ENCODE results near the gene PFN4.
A peak's percentile ranks its signal among the peaks of the same experiment; 100 is the strongest.

The PFN4 gene

GRCh38 chr2:24083567-24084385, 39.4 kb downstream of the PFN4 start:
- peaks cover 8% of the 10 kb centered on the region for H3K4me1 ChIP-seq
- H3K4me3 ChIP-seq, result peak overlapping the region; percentile 47
- in situ Hi-C loops (cut with MboI; ENCODE audit: low sequenced_read_pairs), result loop anchor here (10.0 kb wide), 1 partner anchor 159 kb away; the partner anchor contains the start of gene ATAD2B
- peak; percentile 92 to 94 for DNase-seq (ENCODE audit: low spot score in 2 of 2)
- H3K9me3 ChIP-seq, result no peaks in the 10 kb centered on the region
- H3K27me3 ChIP-seq (ENCODE audit: low read depth), result no peaks in the 10 kb centered on the region
- H3K36me3 ChIP-seq (replicated peaks), result peaks cover 19% of the 10 kb centered on the region

- Histone ChIP-seq H3K9me3 (no peaks in the 10 kb centered on the region), H3K4me3 (peak overlapping the region; percentile 47), H3K36me3 (replicated peaks) (peaks cover 19% of the 10 kb centered on the region), H3K27me3 (ENCODE audit: low read depth) (no peaks in the 10 kb centered on the region), H3K4me1 (peaks cover 8% of the 10 kb centered on the region)
- in situ Hi-C loops (cut with MboI; ENCODE audit: low sequenced_read_pairs), result loop anchor here (10.0 kb wide), 1 partner anchor 158 kb away; the partner anchor contains the start of gene ATAD2B
- no peak for DNase-seq (ENCODE audit: low spot score in 2 of 2)
Measured at GRCh38 chr2:24082787-24083566, 40.2 kb downstream of the PFN4 start.

GRCh38 chr2:24080701-24081100, 42.4 kb downstream of the PFN4 start:
- in situ Hi-C loops (cut with MboI; ENCODE audit: low sequenced_read_pairs), result loop anchor here (10.0 kb wide), 1 partner anchor 156 kb away; the partner anchor contains the start of gene ATAD2B
- H3K4me3 ChIP-seq, result no peak overlapping the region
- peaks cover 8% of the 10 kb centered on the region for H3K4me1 ChIP-seq
- peaks cover 19% of the 10 kb centered on the region for H3K36me3 ChIP-seq (replicated peaks)
- H3K9me3 ChIP-seq, result no peaks in the 10 kb centered on the region
- no peak for DNase-seq (ENCODE audit: low spot score in 2 of 2)
- H3K27me3 ChIP-seq (ENCODE audit: low read depth), result no peaks in the 10 kb centered on the region

GRCh38 chr2:24077879-24078278, 45.3 kb downstream of the PFN4 start:
- H3K4me1 ChIP-seq, result peaks cover 3% of the 10 kb centered on the region; the same call in 1 of the 2 replicates
- H3K27me3 ChIP-seq (ENCODE audit: low read depth), result no peaks in the 10 kb centered on the region
- no peaks in the 10 kb centered on the region for H3K9me3 ChIP-seq
- in situ Hi-C loops (cut with MboI; ENCODE audit: low sequenced_read_pairs), result no loop called here
- H3K4me3 ChIP-seq, result no peak overlapping the region; the same call in 1 of the 2 replicates
- no peak for DNase-seq (ENCODE audit: low spot score in 2 of 2)
- peaks cover 31% of the 10 kb centered on the region for H3K36me3 ChIP-seq (replicated peaks)

GRCh38 chr2:24077535-24077877, 45.6 kb downstream of the PFN4 start:
- Histone ChIP-seq H3K36me3 (replicated peaks) (peaks cover 31% of the 10 kb centered on the region), H3K9me3 (no peaks in the 10 kb centered on the region), H3K4me3 (peak overlapping the region; percentile 89), H3K27me3 (ENCODE audit: low read depth) (no peaks in the 10 kb centered on the region), H3K4me1 (peaks cover 3% of the 10 kb centered on the region; the same call in 1 of the 2 replicates)
- in situ Hi-C loops (cut with MboI; ENCODE audit: low sequenced_read_pairs), result no loop called here
- DNase-seq (ENCODE audit: low spot score in 2 of 2), result no peak

GRCh38 chr2:24076849-24077534, 46.1 kb downstream of the PFN4 start:
- Histone ChIP-seq H3K4me3 (peak overlapping the region; percentile 89), H3K9me3 (no peaks in the 10 kb centered on the region), H3K36me3 (replicated peaks) (peaks cover 29% of the 10 kb centered on the region), H3K4me1 (peaks cover 3% of the 10 kb centered on the region; the same call in 1 of the 2 replicates), H3K27me3 (ENCODE audit: low read depth) (no peaks in the 10 kb centered on the region)
- in situ Hi-C loops (cut with MboI; ENCODE audit: low sequenced_read_pairs), result no loop called here
- peak in 1 of 2 experiments; percentile 39 for DNase-seq (ENCODE audit: low spot score in 2 of 2)

- Histone ChIP-seq H3K9me3 (no peaks in the 10 kb centered on the region), H3K4me1 (peaks cover 3% of the 10 kb centered on the region; the same call in 1 of the 2 replicates), H3K27me3 (ENCODE audit: low read depth) (no peaks in the 10 kb centered on the region), H3K36me3 (replicated peaks) (peaks cover 23% of the 10 kb centered on the region), H3K4me3 (peak within 1 kb of the TSS; percentile 89)
- in situ Hi-C loops (cut with MboI; ENCODE audit: low sequenced_read_pairs), result no loop called here
- DNase-seq (ENCODE audit: low spot score in 2 of 2), result peak; percentile 97 to 100
Measured at GRCh38 chr2:24075915-24076848, 47.0 kb downstream of the PFN4 start, which contains the start of gene SF3B6. Gene SF3B6 (minus strand): TSS chr2:24076326. CDS start chr2:24076229, 97 bp downstream.

GRCh38 chr2:24075259-24075658, 47.9 kb downstream of the PFN4 start:
- H3K27me3 ChIP-seq (ENCODE audit: low read depth), result no peaks in the 10 kb centered on the region
- H3K36me3 ChIP-seq (replicated peaks), result peaks cover 23% of the 10 kb centered on the region
- peak overlapping the region; percentile 89 for H3K4me3 ChIP-seq
- H3K9me3 ChIP-seq, result no peaks in the 10 kb centered on the region
- in situ Hi-C loops (cut with MboI; ENCODE audit: low sequenced_read_pairs), result no loop called here
- no peak for DNase-seq (ENCODE audit: low spot score in 2 of 2)
- peaks cover 3% of the 10 kb centered on the region; the same call in 1 of the 2 replicates for H3K4me1 ChIP-seq

GRCh38 chr2:24073816-24074215, 49.3 kb downstream of the PFN4 start:
- H3K27me3 ChIP-seq (ENCODE audit: low read depth), result no peaks in the 10 kb centered on the region
- no peak overlapping the region for H3K4me3 ChIP-seq
- peaks cover 3% of the 10 kb centered on the region; the same call in 1 of the 2 replicates for H3K4me1 ChIP-seq
- peaks cover 35% of the 10 kb centered on the region for H3K36me3 ChIP-seq (replicated peaks)
- in situ Hi-C loops (cut with MboI; ENCODE audit: low sequenced_read_pairs), result no loop called here
- H3K9me3 ChIP-seq, result no peaks in the 10 kb centered on the region
- no peak for DNase-seq (ENCODE audit: low spot score in 2 of 2)

- Histone ChIP-seq H3K4me3 (no peak overlapping the region), H3K27me3 (ENCODE audit: low read depth) (no peaks in the 10 kb centered on the region), H3K4me1 (peaks cover 3% of the 10 kb centered on the region; the same call in 1 of the 2 replicates), H3K36me3 (replicated peaks) (peaks cover 47% of the 10 kb centered on the region), H3K9me3 (no peaks in the 10 kb centered on the region)
- in situ Hi-C loops (cut with MboI; ENCODE audit: low sequenced_read_pairs), result no loop called here
- DNase-seq (ENCODE audit: low spot score in 2 of 2), result no peak
Measured at GRCh38 chr2:24072259-24072658, 50.9 kb downstream of the PFN4 start.

- in situ Hi-C loops (cut with MboI; ENCODE audit: low sequenced_read_pairs), result loop anchor here (10.0 kb wide), 1 partner anchor 241 kb away; no protein-coding TSS in a partner anchor
- Histone ChIP-seq H3K4me1 (no peaks in the 10 kb centered on the region), H3K9me3 (no peaks in the 10 kb centered on the region), H3K27me3 (ENCODE audit: low read depth) (no peaks in the 10 kb centered on the region), H3K36me3 (replicated peaks) (peaks cover 36% of the 10 kb centered on the region), H3K4me3 (no peak overlapping the region)
- DNase-seq (ENCODE audit: low spot score in 2 of 2), result no peak
Measured at GRCh38 chr2:24065341-24065740, 57.8 kb downstream of the PFN4 start.
